GM23248 (cell line): ENCODE data around the gene EPHA2.

ENCODE experiments used
- EZH2 ChIP-seq: fragments of 200-600 bp; sonication (generic); IDR thresholded peaks from 2 replicates; pipeline ENCODE4 v1.6.1; 2018; ENCODE audit warnings: antibody characterized with exemption, mild to moderate bottlenecking; ENCODE audit not compliant: insufficient read depth, poor library complexity, severe bottlenecking
- EZH2phosphoT487 ChIP-seq: fragments of 200-600 bp; sonication (generic); IDR thresholded peaks from 2 replicates; pipeline ENCODE4 v1.6.1; 2018; ENCODE audit warnings: antibody characterized with exemption, moderate library complexity, mild to moderate bottlenecking, low read depth; ENCODE audit not compliant: insufficient read depth

DNA sequence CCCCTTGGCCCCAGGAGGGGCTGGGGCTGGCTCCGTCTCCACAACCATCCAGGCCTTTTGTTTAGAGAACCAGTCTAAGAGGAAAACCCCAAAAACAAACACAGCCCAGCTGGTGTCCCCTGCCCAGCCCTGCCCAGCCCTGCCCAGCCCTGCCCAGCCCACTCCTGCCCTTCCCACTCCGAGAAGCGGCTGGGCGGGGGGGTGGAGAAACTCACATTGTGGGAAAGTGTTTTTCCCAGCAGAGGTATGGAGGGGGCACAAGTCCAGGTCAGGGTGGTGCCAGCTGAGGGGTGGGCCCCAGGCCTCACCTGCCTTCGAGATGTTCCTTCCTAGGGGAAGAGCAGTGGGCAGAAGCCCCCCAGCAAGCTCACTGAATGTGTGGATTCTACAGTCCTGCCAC lies 72.4 kb downstream of the EPHA2 start:
- TF ChIP-seq EZH2 (no peak), EZH2phosphoT487 (no peak)
